ENCODE results near the gene VAPB. TPM values are rescaled to one million over a fixed set of nuclear protein-coding genes. Genes with fewer than 3 reads are reported as not detected.

VAPB gene
- polyA plus RNA-seq, 1 donor (not counting 4 experiments of a cell fraction or from before 2014, with no cell fraction given) = 38.0 TPM

GRCh38 chr20:58389324-58389967 is 417 bp downstream of the VAPB start:
- no peak for DNase-seq (ENCODE audit: low read depth, low spot score)

GRCh38 chr20:58389968-58390658 is 1.1 kb downstream of the VAPB start:
- Histone ChIP-seq H2AFZ (ENCODE audit: control insufficient read depth, low read length) (no peak overlapping the region), H3K4me2 (ENCODE audit: control insufficient read depth, extremely low read depth, insufficient read depth, low read depth, low read length) (peak overlapping the region; percentile 93), H3K27ac (ENCODE audit: control insufficient read depth, insufficient read depth, low read length) (peak overlapping the region; percentile 86), H3K79me2 (ENCODE audit: control insufficient read depth, insufficient read depth, low read length) (peaks cover 58% of the 10 kb centered on the region), H3K36me3 (ENCODE audit: control insufficient read depth in 2 of 2, extremely low read depth in 1 of 2, insufficient read depth in 2 of 2, low read length in 2 of 2) (peaks cover 6 to 25% of the 10 kb centered on the region in 2 experiments), H3K9me3 (ENCODE audit: control insufficient read depth, low read depth, low read length) (no peaks in the 10 kb centered on the region), H3K27me3 (ENCODE audit: control insufficient read depth, extremely low read depth, insufficient read depth, low read length) (no peaks in the 10 kb centered on the region), H4K20me1 (ENCODE audit: control insufficient read depth, extremely low read depth, insufficient read depth, low read length) (peaks cover 2% of the 10 kb centered on the region), H3K4me1 (ENCODE audit: control insufficient read depth, extremely low read depth, insufficient read depth, low read length) (peaks cover 21% of the 10 kb centered on the region), H3K4me3 (ENCODE audit: control insufficient read depth in 2 of 3, extremely low read depth in 1 of 3, insufficient read depth in 2 of 3, low read depth in 1 of 3, low read length in 3 of 3) (peak overlapping the region; percentile 89 to 95 (median 93)), H3K9ac (ENCODE audit: control insufficient read depth, extremely low read depth, insufficient read depth, low read length) (peak overlapping the region; percentile 95), H3K9me1 (ENCODE audit: control insufficient read depth, extremely low read depth, insufficient read depth, low read length) (no peaks in the 10 kb centered on the region)
- dilution Hi-C loops (cut with MboI; ENCODE audit: extremely low pct_ligation_motif_present, low sequenced_read_pairs) = no loop called here
- DNase-seq (ENCODE audit: low read depth, low spot score) = no peak
- TF ChIP-seq EZH2 (IDR thresholded peaks at IDR 0.05; ENCODE audit: low read length) (no peak), CTCF (optimal IDR thresholded peaks at IDR 0.05 in 1 of 3, IDR thresholded peaks at IDR 0.05 in 1 of 3, conservative IDR thresholded peaks at IDR 0.05 in 1 of 3; ENCODE audit: extremely low read depth in 1 of 3, insufficient read depth in 2 of 3, low read length in 3 of 3) (no peak)
- no peak for FAIRE-seq

More at GRCh38 chr20:58389324-58389967, 417 bp downstream of the VAPB start:
- H3K9ac ChIP-seq (ENCODE audit: control insufficient read depth, extremely low read depth, insufficient read depth, low read length) = peak overlapping the region; percentile 95
- H3K4me3 ChIP-seq (ENCODE audit: control insufficient read depth in 2 of 3, extremely low read depth in 1 of 3, insufficient read depth in 2 of 3, low read depth in 1 of 3, low read length in 3 of 3) = peak overlapping the region; percentile 89 to 95 (median 93)
- H2AFZ ChIP-seq (ENCODE audit: control insufficient read depth, low read length) = peak overlapping the region; percentile 79
- H3K4me2 ChIP-seq (ENCODE audit: control insufficient read depth, extremely low read depth, insufficient read depth, low read depth, low read length) = peak overlapping the region; percentile 93
- H3K36me3 ChIP-seq (ENCODE audit: control insufficient read depth in 2 of 2, extremely low read depth in 1 of 2, insufficient read depth in 2 of 2, low read length in 2 of 2) = peaks cover 6 to 25% of the 10 kb centered on the region in 2 experiments
- TF ChIP-seq CTCF (optimal IDR thresholded peaks at IDR 0.05 in 1 of 3, IDR thresholded peaks at IDR 0.05 in 1 of 3, conservative IDR thresholded peaks at IDR 0.05 in 1 of 3; ENCODE audit: extremely low read depth in 1 of 3, insufficient read depth in 2 of 3, low read length in 3 of 3) (no peak), EZH2 (IDR thresholded peaks at IDR 0.05; ENCODE audit: low read length) (no peak)
- dilution Hi-C loops (cut with MboI; ENCODE audit: extremely low pct_ligation_motif_present, low sequenced_read_pairs) = no loop called here
- no peaks in the 10 kb centered on the region for H3K9me3 ChIP-seq (ENCODE audit: control insufficient read depth, low read depth, low read length)
- peaks cover 53% of the 10 kb centered on the region for H3K79me2 ChIP-seq (ENCODE audit: control insufficient read depth, insufficient read depth, low read length)
- H4K20me1 ChIP-seq (ENCODE audit: control insufficient read depth, extremely low read depth, insufficient read depth, low read length) = peaks cover 2% of the 10 kb centered on the region
- H3K4me1 ChIP-seq (ENCODE audit: control insufficient read depth, extremely low read depth, insufficient read depth, low read length) = peaks cover 21% of the 10 kb centered on the region
- no peaks in the 10 kb centered on the region for H3K27me3 ChIP-seq (ENCODE audit: control insufficient read depth, extremely low read depth, insufficient read depth, low read length)
- FAIRE-seq = no peak
- no peaks in the 10 kb centered on the region for H3K9me1 ChIP-seq (ENCODE audit: control insufficient read depth, extremely low read depth, insufficient read depth, low read length)
- peak overlapping the region; percentile 86 for H3K27ac ChIP-seq (ENCODE audit: control insufficient read depth, insufficient read depth, low read length)
